ENCODE measurements around the gene DCAF11. TPM values are rescaled to one million over a fixed set of nuclear protein-coding genes. Genes with fewer than 3 reads are reported as not detected.

DCAF11 gene
- total and polyA plus RNA-seq, 2 experiments from 2014 or later: 29.1 to 59.8 TPM

GRCh38 chr14:24157331-24157730 is 42.8 kb downstream of the DCAF11 start:
- no peaks in the 10 kb centered on the region for H3K27me3 ChIP-seq (replicated peaks; ENCODE audit: insufficient read depth)
- H3K9ac ChIP-seq: no peak overlapping the region
- no peak overlapping the region for H3K27ac ChIP-seq
- H3K36me3 ChIP-seq (ENCODE audit: low read depth): peaks cover 35% of the 10 kb centered on the region
- no peak overlapping the region for H3K4me2 ChIP-seq (ENCODE audit: unreplicated experiment)
- no peaks in the 10 kb centered on the region for H3K9me3 ChIP-seq (ENCODE audit: low read depth)
- no peaks in the 10 kb centered on the region for H4K20me1 ChIP-seq (ENCODE audit: insufficient read depth)
- 99% methylated on average over 11 to 12 of the region's 12 CpGs for WGBS, 2 experiments (ENCODE audit: low coverage in 1 of 2, low lambda C conversion rate in 2 of 2, missing lambda C conversion rate in 2 of 2)
- no peaks in the 10 kb centered on the region for H3K9me2 ChIP-seq (ENCODE audit: insufficient read depth)
- H2AFZ ChIP-seq: no peak overlapping the region
- DNase-seq: no peak
- no peak overlapping the region for H3K4me3 ChIP-seq
- peaks cover 30% of the 10 kb centered on the region; the same call in 1 of the 2 replicates for H3F3A ChIP-seq (ENCODE audit: insufficient read depth)
- in situ Hi-C loops (cut with MboI): no loop called here
- H3K4me1 ChIP-seq (ENCODE audit: insufficient read depth): peaks cover 2% of the 10 kb centered on the region
- TF ChIP-seq EZH2 (IDR thresholded peaks at IDR 0.05; ENCODE audit: insufficient read depth, poor library complexity, severe bottlenecking) (no peak), EZH2phosphoT487 (IDR thresholded peaks at IDR 0.05; ENCODE audit: insufficient read depth, low read depth) (no peak)
- H3K79me2 ChIP-seq (ENCODE audit: insufficient read depth): peaks cover 13% of the 10 kb centered on the region

GRCh38 chr14:24159777-24160498 is 45.4 kb downstream of the DCAF11 start:
- Histone ChIP-seq H3K9me3 (ENCODE audit: low read depth) (no peaks in the 10 kb centered on the region), H3K9ac (no peak overlapping the region), H3F3A (ENCODE audit: insufficient read depth) (peaks cover 30% of the 10 kb centered on the region; the same call in 1 of the 2 replicates), H3K4me2 (ENCODE audit: unreplicated experiment) (no peak overlapping the region), H3K79me2 (ENCODE audit: insufficient read depth) (peaks cover 30% of the 10 kb centered on the region), H3K36me3 (ENCODE audit: low read depth) (peaks cover 36% of the 10 kb centered on the region), H3K4me1 (ENCODE audit: insufficient read depth) (peaks cover 5% of the 10 kb centered on the region), H3K9me2 (ENCODE audit: insufficient read depth) (no peaks in the 10 kb centered on the region), H3K27ac (no peak overlapping the region), H3K27me3 (replicated peaks; ENCODE audit: insufficient read depth) (no peaks in the 10 kb centered on the region), H3K4me3 (no peak overlapping the region), H2AFZ (no peak overlapping the region), H4K20me1 (ENCODE audit: insufficient read depth) (no peaks in the 10 kb centered on the region)
- in situ Hi-C loops (cut with MboI): no loop called here
- TF ChIP-seq EZH2 (IDR thresholded peaks at IDR 0.05; ENCODE audit: insufficient read depth, poor library complexity, severe bottlenecking) (no peak), EZH2phosphoT487 (IDR thresholded peaks at IDR 0.05; ENCODE audit: insufficient read depth, low read depth) (no peak)
- DNase-seq: no peak
- WGBS, 2 experiments (ENCODE audit: low coverage in 1 of 2, low lambda C conversion rate in 2 of 2, missing lambda C conversion rate in 2 of 2): 91% methylated on average over 11 of the region's 11 CpGs

- H3K36me3 ChIP-seq (ENCODE audit: low read depth): peaks cover 35% of the 10 kb centered on the region; the same call in 1 of the 2 replicates
- WGBS, 2 experiments (ENCODE audit: low coverage in 1 of 2, low lambda C conversion rate in 2 of 2, missing lambda C conversion rate in 2 of 2): 97 to 100% methylated on average over 4 of the region's 4 CpGs
- in situ Hi-C loops (cut with MboI): no loop called here
Measured at GRCh38 chr14:24160499-24160849, 45.9 kb downstream of the DCAF11 start.

GRCh38 chr14:24160850-24161804 is 46.5 kb downstream of the DCAF11 start, which contains the start of gene IRF9:
Gene IRF9, plus strand, starts transcription at chr14:24161265. Its CDS starts 880 bp downstream, at chr14:24162145.
- H3K36me3 ChIP-seq (ENCODE audit: low read depth): peaks cover 30% of the 10 kb centered on the region
- 1 to 5% methylated on average over 12 of the region's 12 CpGs for WGBS, 2 experiments (ENCODE audit: low coverage in 1 of 2, low lambda C conversion rate in 2 of 2, missing lambda C conversion rate in 2 of 2)
- TF ChIP-seq EZH2phosphoT487 (IDR thresholded peaks at IDR 0.05; ENCODE audit: insufficient read depth, low read depth): no peak
- no peak for TF ChIP-seq EZH2 (IDR thresholded peaks at IDR 0.05; ENCODE audit: insufficient read depth, poor library complexity, severe bottlenecking)
- peak; percentile 92 for DNase-seq
- H3K79me2 ChIP-seq (ENCODE audit: insufficient read depth): peaks cover 30% of the 10 kb centered on the region
- no peaks in the 10 kb centered on the region for H3K9me2 ChIP-seq (ENCODE audit: insufficient read depth)
- H3K27ac ChIP-seq: peak within 1 kb of the TSS; percentile 67
- in situ Hi-C loops (cut with MboI): no loop called here
- H3F3A ChIP-seq (ENCODE audit: insufficient read depth): peaks cover 30% of the 10 kb centered on the region; the same call in 1 of the 2 replicates
- peak within 1 kb of the TSS; percentile 53; the same call in 1 of the 2 replicates for H2AFZ ChIP-seq
- no peaks in the 10 kb centered on the region for H4K20me1 ChIP-seq (ENCODE audit: insufficient read depth)
- peak within 1 kb of the TSS; percentile 88 for H3K9ac ChIP-seq
- peak within 1 kb of the TSS; percentile 94 for H3K4me2 ChIP-seq (ENCODE audit: unreplicated experiment)
- H3K9me3 ChIP-seq (ENCODE audit: low read depth): no peaks in the 10 kb centered on the region
- peak within 1 kb of the TSS; percentile 92 for H3K4me3 ChIP-seq
- no peaks in the 10 kb centered on the region for H3K27me3 ChIP-seq (replicated peaks; ENCODE audit: insufficient read depth)
- H3K4me1 ChIP-seq (ENCODE audit: insufficient read depth): peaks cover 5% of the 10 kb centered on the region

More at GRCh38 chr14:24160499-24160849, 45.9 kb downstream of the DCAF11 start:
- H3K9me2 ChIP-seq (ENCODE audit: insufficient read depth): no peaks in the 10 kb centered on the region
- peaks cover 30% of the 10 kb centered on the region; the same call in 1 of the 2 replicates for H3F3A ChIP-seq (ENCODE audit: insufficient read depth)
- no peak overlapping the region for H3K4me2 ChIP-seq (ENCODE audit: unreplicated experiment)
- no peak for DNase-seq
- H3K79me2 ChIP-seq (ENCODE audit: insufficient read depth): peaks cover 30% of the 10 kb centered on the region
- no peaks in the 10 kb centered on the region for H4K20me1 ChIP-seq (ENCODE audit: insufficient read depth)
- H2AFZ ChIP-seq: no peak overlapping the region
- TF ChIP-seq EZH2 (IDR thresholded peaks at IDR 0.05; ENCODE audit: insufficient read depth, poor library complexity, severe bottlenecking): no peak
- H3K27ac ChIP-seq: no peak overlapping the region
- H3K9ac ChIP-seq: no peak overlapping the region; the same call in 1 of the 2 replicates
- no peaks in the 10 kb centered on the region for H3K9me3 ChIP-seq (ENCODE audit: low read depth)
- H3K4me1 ChIP-seq (ENCODE audit: insufficient read depth): peaks cover 5% of the 10 kb centered on the region
- no peak overlapping the region for H3K4me3 ChIP-seq
- H3K27me3 ChIP-seq (replicated peaks; ENCODE audit: insufficient read depth): no peaks in the 10 kb centered on the region

Measured in GM23248 (cell line).